ENCODE measurements around the gene DMRTC1B.

GRCh38 chrX:72727846-72728245 lies 48.8 kb upstream of the DMRTC1B start:
- TF ChIP-seq, protein P1, sequence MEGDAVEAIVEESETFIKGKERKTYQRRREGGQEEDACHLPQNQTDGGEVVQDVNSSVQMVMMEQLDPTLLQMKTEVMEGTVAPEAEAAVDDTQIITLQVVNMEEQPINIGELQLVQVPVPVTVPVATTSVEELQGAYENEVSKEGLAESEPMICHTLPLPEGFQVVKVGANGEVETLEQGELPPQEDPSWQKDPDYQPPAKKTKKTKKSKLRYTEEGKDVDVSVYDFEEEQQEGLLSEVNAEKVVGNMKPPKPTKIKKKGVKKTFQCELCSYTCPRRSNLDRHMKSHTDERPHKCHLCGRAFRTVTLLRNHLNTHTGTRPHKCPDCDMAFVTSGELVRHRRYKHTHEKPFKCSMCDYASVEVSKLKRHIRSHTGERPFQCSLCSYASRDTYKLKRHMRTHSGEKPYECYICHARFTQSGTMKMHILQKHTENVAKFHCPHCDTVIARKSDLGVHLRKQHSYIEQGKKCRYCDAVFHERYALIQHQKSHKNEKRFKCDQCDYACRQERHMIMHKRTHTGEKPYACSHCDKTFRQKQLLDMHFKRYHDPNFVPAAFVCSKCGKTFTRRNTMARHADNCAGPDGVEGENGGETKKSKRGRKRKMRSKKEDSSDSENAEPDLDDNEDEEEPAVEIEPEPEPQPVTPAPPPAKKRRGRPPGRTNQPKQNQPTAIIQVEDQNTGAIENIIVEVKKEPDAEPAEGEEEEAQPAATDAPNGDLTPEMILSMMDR (conservative IDR thresholded peaks at IDR 0.05; ENCODE audit: low read depth in 2 of 2) = no peak
- TF ChIP-seq POLR2AphosphoS5 (IDR thresholded peaks at IDR 0.05; ENCODE audit: low read depth) (no peak), CREB1 (CRISPR knock-in tag; IDR thresholded peaks at IDR 0.05; ENCODE audit: low read depth) (no peak)
